C4-2B (cell line): ENCODE results near the gene ITPKC.

ENCODE experiments used
- H3K27ac ChIP-seq: fragments of 450-650 bp; 2 replicates; pipeline ENCODE4 v1.5.1; 2017
- ZFX ChIP-seq: fragments of 450-650 bp; IDR thresholded peaks from 2 replicates; pipeline ENCODE4 v1.6.1; 2017
- TF ChIP-seq, protein P1 (sequence below): fragments of 450-650 bp; conservative IDR thresholded peaks from 2 replicates; pipeline ENCODE4 v1.5.1; 2017; ENCODE audit warnings: mild to moderate bottlenecking

The ITPKC gene

DNA sequence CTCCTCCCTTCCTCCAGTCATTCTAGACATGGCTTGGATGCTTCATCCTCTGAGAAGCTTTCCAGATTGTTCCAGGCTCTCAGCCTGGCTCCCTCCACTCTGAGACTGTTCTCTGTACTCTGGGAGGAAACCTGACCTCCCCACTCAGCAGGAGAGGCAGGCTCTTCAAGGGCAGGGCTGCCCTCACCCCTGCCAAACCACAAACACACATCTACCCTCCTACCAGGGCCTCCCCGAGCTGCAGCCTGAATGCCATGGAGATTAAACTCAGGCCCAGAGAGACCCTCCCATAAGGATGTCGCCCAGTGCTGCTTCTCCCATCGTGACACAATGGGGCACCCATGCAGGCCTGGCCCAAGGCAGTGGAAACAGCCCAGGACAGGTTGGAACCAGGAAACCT is 42.6 kb upstream of the ITPKC start:
- H3K27ac ChIP-seq: no peak overlapping the region
- TF ChIP-seq, protein P1, sequence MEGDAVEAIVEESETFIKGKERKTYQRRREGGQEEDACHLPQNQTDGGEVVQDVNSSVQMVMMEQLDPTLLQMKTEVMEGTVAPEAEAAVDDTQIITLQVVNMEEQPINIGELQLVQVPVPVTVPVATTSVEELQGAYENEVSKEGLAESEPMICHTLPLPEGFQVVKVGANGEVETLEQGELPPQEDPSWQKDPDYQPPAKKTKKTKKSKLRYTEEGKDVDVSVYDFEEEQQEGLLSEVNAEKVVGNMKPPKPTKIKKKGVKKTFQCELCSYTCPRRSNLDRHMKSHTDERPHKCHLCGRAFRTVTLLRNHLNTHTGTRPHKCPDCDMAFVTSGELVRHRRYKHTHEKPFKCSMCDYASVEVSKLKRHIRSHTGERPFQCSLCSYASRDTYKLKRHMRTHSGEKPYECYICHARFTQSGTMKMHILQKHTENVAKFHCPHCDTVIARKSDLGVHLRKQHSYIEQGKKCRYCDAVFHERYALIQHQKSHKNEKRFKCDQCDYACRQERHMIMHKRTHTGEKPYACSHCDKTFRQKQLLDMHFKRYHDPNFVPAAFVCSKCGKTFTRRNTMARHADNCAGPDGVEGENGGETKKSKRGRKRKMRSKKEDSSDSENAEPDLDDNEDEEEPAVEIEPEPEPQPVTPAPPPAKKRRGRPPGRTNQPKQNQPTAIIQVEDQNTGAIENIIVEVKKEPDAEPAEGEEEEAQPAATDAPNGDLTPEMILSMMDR: no peak
- no peak for TF ChIP-seq ZFX

DNA sequence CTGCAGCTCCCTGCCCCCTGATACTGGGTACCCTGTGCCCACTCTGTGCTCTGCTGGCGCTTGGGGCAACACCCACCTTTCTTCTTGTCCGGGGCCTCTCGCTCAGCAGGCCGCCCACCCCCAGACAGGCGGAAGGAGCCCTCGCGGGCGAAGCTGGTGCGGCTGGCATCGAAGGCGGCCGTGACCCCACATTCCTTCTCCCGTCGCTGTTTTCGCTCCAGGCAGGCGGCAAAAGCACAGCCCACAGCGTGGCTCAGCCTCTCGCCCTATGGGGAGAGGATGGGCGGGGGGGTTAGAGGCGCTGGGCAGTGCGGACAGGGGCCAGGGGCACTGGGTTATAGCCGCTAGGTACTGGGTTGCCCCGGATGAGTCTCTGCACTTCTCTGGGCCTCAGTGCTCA is 39.8 kb upstream of the ITPKC start:
- H3K27ac ChIP-seq: no peak overlapping the region
- no peak for TF ChIP-seq ZFX
- TF ChIP-seq, protein P1: no peak

DNA sequence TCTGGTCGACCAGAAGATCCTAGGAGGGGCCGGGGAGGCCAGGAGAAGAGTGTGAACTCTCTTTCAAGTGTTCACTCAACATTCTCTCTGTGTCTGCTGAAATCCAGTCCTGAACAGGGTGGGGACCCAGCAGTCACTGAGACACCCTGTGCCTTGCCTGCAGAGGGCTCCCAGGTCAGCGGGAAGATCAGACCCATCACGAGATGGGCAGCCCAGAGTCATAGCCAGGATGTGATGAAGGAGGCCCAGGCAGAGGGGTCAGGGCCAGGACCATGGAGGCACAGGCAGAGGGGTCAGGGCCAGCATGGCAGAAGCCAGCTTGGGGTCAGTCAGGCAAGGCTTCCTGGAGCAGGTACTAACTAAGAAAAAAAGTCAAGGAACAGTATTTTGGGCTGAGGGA is 35.9 kb upstream of the ITPKC start:
- TF ChIP-seq, protein P1: no peak
- TF ChIP-seq ZFX: no peak

DNA sequence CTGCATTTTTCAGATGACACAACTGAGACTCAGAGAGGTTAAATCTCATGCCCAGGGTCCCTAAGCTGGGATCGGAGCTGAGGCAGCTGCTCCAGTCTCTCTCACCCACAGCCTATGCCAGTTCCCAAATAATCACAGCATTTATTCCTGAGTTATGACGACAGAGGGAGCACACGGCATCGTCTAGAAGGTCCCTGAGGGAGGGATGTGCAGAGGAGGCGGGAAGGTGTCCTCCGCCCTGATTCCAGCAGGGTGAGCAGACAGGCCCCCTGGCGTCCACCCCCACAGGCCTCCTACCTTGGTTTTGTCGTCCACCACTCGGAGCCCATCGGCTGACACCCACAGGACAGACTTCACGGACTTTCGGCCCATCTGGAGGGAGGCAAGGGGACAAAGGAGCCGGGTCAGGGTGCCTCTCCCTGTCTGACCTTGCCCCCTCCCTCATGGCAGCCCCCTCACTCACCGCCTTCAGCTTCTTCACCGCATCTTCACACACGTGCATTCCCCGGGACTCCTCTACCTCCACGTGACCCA is 34.4 kb upstream of the ITPKC start:
- TF ChIP-seq, protein P1: no peak
- TF ChIP-seq ZFX: no peak
- H3K27ac ChIP-seq: no peak overlapping the region

More for the DNA sequence above, 35.9 kb upstream of the ITPKC start:
- no peak overlapping the region for H3K27ac ChIP-seq

DNA sequence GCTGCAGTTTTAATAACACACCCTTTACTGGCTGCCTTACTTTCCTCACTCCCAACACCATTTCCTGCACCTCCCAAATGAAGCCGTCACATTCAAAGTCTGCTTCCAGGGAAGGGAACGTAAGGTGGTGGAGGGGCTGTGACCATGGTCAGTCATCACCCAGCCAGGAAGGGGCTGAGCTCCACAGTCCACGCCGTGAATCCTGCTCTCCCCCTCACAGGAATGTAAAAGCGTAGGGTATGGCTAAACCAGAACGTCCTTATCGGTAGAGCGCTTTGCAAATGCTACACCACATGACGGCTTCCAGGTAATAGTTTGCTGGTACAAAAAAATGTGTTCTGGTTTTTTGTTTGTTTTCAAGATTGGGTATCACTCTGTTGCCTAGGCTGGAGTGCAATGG is 33.5 kb upstream of the ITPKC start:
- TF ChIP-seq, protein P1: no peak
- TF ChIP-seq ZFX: no peak
- no peak overlapping the region for H3K27ac ChIP-seq

DNA sequence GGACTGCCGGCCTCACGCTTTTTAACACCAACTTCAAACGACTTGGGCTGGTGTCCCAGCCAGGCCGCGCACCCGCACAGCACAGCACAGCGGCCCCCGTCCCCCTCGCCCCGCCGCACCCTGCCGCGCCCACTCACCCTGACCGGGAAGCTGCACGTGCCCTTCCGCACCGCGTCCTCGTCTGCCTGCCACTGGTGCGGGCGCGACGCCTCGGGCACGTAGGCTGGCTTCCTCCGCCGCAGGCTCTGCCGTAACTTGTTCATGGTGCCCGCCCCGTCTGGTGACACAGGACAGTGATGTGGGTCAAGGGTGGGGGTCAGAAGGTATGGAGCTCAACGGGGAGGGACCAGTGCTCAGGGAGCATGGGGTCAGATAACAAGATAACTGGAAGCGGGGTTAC is 32.6 kb upstream of the ITPKC start:
- TF ChIP-seq ZFX: no peak
- TF ChIP-seq, protein P1: no peak
- no peak overlapping the region for H3K27ac ChIP-seq

DNA sequence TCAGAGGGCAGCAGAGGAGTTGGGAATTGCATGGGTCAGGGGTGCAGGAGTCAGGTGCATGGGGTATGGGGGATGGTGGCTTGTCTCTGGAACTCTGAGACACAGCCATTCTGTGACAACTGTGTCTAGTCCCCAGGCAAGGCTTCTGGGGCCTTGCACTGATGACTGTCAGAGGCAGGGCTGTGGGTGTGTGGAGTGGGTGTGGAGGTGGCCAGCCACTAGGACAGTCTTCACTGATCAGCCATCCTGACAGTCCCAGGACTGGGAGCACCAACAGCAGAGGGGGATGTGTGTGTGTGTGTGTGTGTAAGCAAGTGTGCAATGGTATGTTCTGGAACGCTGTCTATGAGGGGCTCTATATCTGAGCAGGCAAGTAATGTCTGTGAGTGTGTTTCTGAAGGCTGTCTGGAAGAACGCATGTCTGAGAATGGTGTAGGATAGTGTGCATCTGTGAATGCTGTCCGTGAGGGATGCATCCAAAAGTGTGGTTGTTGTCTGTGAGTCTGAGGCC is 31.8 kb upstream of the ITPKC start:
- H3K27ac ChIP-seq: no peak overlapping the region
- TF ChIP-seq, protein P1: no peak
- no peak for TF ChIP-seq ZFX
